B cell (primary cell): ENCODE measurements around the gene COL4A3. TPM values are rescaled to one million over a fixed set of nuclear protein-coding genes. Genes with fewer than 3 reads are reported as not detected.

Experiments used
- ATAC-seq: fragments of 200-7000 bp; cut with Tn5 transposase; one replicate; pipeline ENCODE4 v1.10.0; 2021; ENCODE audit warnings: low read depth, mild to moderate bottlenecking, moderate number of reproducible peaks, moderate library complexity
- CTCF ChIA-PET: fragments of 350-600 bp; sonication (Branson Sonifier 250); formaldehyde crosslinking; loops from one replicate; lab custom pipeline; 2021; ENCODE audit warnings: antibody characterized with exemption, inconsistent platforms; lab: Charles Lee
- POLR2A ChIA-PET: fragments of 350-600 bp; sonication (Branson Sonifier 250); formaldehyde crosslinking; loops from one replicate; lab custom pipeline; 2021; ENCODE audit warnings: antibody characterized with exemption; lab: Charles Lee
- DNase-seq: peaks from one replicate; pipeline ENCODE4 v3.0.0; 2013
- H2AFZ ChIP-seq: 2 replicates; pipeline ENCODE4 v1.6.1; 2012; ENCODE audit warnings: mild to moderate bottlenecking, low read depth, low read length; ENCODE audit not compliant: insufficient read depth, poor library complexity, severe bottlenecking
- H3K27ac ChIP-seq, 2 donors: 1 replicate in 1 of 2; 2 replicates in 1 of 2; pipeline ENCODE4 v1.5.1; 2012 to 2013; ENCODE audit warnings: low read length in 2 of 2, mild to moderate bottlenecking in 2 of 2, moderate library complexity in 1 of 2
- H3K27me3 ChIP-seq, 4 experiments: fragments of 200-600 bp in 1 of 4; sonication (generic) in 1 of 4; replicated peaks in 1 of 4; 1 replicate in 2 of 4; 2 replicates in 2 of 4; pipeline versions ENCODE4 v1.6.1 to v1.7.0; 2013 to 2016; ENCODE audit warnings: low read length in 3 of 4, mild to moderate bottlenecking in 2 of 4, mixed read lengths in 1 of 4, moderate library complexity in 1 of 4; ENCODE audit not compliant: insufficient read depth in 4 of 4, control insufficient read depth in 3 of 4; ENCODE audit errors: control extremely low read depth in 1 of 4
- H3K36me3 ChIP-seq, 2 experiments: replicated peaks in 1 of 2; 1 replicate in 1 of 2; 2 replicates in 1 of 2; pipeline versions ENCODE4 v1.6.1 to v1.7.1; 2013; ENCODE audit warnings: low read length in 1 of 2; ENCODE audit not compliant: insufficient read depth in 2 of 2, control insufficient read depth in 1 of 2; ENCODE audit errors: control extremely low read depth in 1 of 2, extremely low read depth in 1 of 2
- H3K4me1 ChIP-seq, 2 donors: fragments of 200-600 bp in 1 of 2; sonication (generic) in 1 of 2; 1 replicate in 1 of 2; 2 replicates in 1 of 2; pipeline versions ENCODE4 v1.5.1 to v1.6.1; 2013 to 2017; ENCODE audit warnings: low read length in 2 of 2; ENCODE audit not compliant: control insufficient read depth in 2 of 2, insufficient read depth in 2 of 2
- H3K4me2 ChIP-seq: replicated peaks from 2 replicates; pipeline ENCODE3; 2012; ENCODE audit warnings: mild to moderate bottlenecking, low read depth, low read length; ENCODE audit not compliant: poor library complexity, severe bottlenecking
- H3K4me3 ChIP-seq, 5 experiments: fragments of 200-600 bp in 1 of 5; sonication (generic) in 1 of 5; 1 replicate in 3 of 5; 2 replicates in 2 of 5; pipeline versions ENCODE4 v1.5.1 to v1.7.0; 2011 to 2016; ENCODE audit warnings: low read length in 4 of 5, mild to moderate bottlenecking in 4 of 5, low read depth in 2 of 5, control low read depth in 1 of 5, moderate library complexity in 1 of 5; ENCODE audit not compliant: insufficient read depth in 1 of 5; ENCODE audit errors: control extremely low read depth in 1 of 5, extremely low read depth in 1 of 5
- H3K79me2 ChIP-seq: fragments of 200-600 bp; sonication (generic); one replicate; pipeline ENCODE4 v1.6.0; 2016; ENCODE audit warnings: low read length; ENCODE audit not compliant: control insufficient read depth, insufficient read depth
- H3K9ac ChIP-seq: fragments of 200-600 bp; sonication (generic); 2 replicates; pipeline ENCODE4 v1.6.1; 2017; ENCODE audit warnings: mild to moderate bottlenecking, low read length, moderate library complexity
- H3K9me3 ChIP-seq, 3 donors: one replicate each; pipeline versions ENCODE4 v1.6.1 to v1.7.1; 2013; ENCODE audit warnings: low read length in 2 of 3; ENCODE audit not compliant: control insufficient read depth in 2 of 3, insufficient read depth in 1 of 3; ENCODE audit errors: control extremely low read depth in 1 of 3
- H4K20me1 ChIP-seq: 2 replicates; pipeline ENCODE4 v1.6.0; 2012; ENCODE audit warnings: mild to moderate bottlenecking, low read length; ENCODE audit not compliant: insufficient read depth, control insufficient read depth, poor library complexity, severe bottlenecking
- H3K27ac Mint-ChIP-seq: one replicate; pipeline ENCODE4 v1.8.0; 2021; ENCODE audit warnings: mixed read lengths
- H3K27me3 Mint-ChIP-seq: one replicate; pipeline ENCODE4 v1.8.0; 2021; ENCODE audit warnings: mixed read lengths
- H3K4me1 Mint-ChIP-seq: one replicate; pipeline ENCODE4 v1.8.0; 2021; ENCODE audit warnings: mixed read lengths
- H3K4me3 Mint-ChIP-seq: one replicate; pipeline ENCODE4 v1.8.0; 2021; ENCODE audit warnings: mixed read lengths
- H3K9me3 Mint-ChIP-seq: one replicate; pipeline ENCODE4 v1.8.0; 2022; ENCODE audit warnings: mixed read lengths; ENCODE audit not compliant: insufficient read depth
- EZH2 ChIP-seq: IDR thresholded peaks from 2 replicates; pipeline ENCODE4 v1.6.1; 2012; ENCODE audit warnings: borderline replicate concordance, low read depth, mild to moderate bottlenecking, moderate library complexity, low read length; ENCODE audit not compliant: insufficient read depth, poor library complexity, severe bottlenecking
- WGBS: methylation state at CpG from one replicate; pipeline ENCODE4 v1.1.5; 2013; ENCODE audit warnings: missing lambda C conversion rate; ENCODE audit not compliant: insufficient coverage; 5-methylcytosine and 5-hydroxymethylcytosine counted together
- intact Hi-C: fragments of 100-400 bp; cut with micrococcal nuclease; formaldehyde crosslinking; loops from one replicate; pipeline ENCODE4 v1.10.0; 2022
- polyA plus RNA-seq: library from polyadenylated mRNA; depleted of rRNA; stranded (reverse); fragments of >200 nt; gene quantifications from 2 replicates; pipeline ENCODE4 v1.2.3, GENCODE V29; 2012
- total RNA-seq, 2 donors: library from RNA; stranded (reverse); fragments of 120-200 nt in 1 of 2; gene quantifications; 1 replicate in 1 of 2; 2 replicates in 1 of 2; pipeline versions ENCODE4 v1.2.3 to v1.2.4, GENCODE V29; 2013 to 2022
- TF ChIP-seq, protein P1 (sequence below): fragments of 200-600 bp; IDR thresholded peaks from one replicate; pipeline ENCODE4 v1.8.0; 2022; ENCODE audit warnings: antibody characterized with exemption, mild to moderate bottlenecking

The COL4A3 gene
- total and polyA plus RNA-seq, 2 donors (not counting 1 experiment from before 2014, with no cell fraction given): 33.4 to 45.9 TPM

DNA sequence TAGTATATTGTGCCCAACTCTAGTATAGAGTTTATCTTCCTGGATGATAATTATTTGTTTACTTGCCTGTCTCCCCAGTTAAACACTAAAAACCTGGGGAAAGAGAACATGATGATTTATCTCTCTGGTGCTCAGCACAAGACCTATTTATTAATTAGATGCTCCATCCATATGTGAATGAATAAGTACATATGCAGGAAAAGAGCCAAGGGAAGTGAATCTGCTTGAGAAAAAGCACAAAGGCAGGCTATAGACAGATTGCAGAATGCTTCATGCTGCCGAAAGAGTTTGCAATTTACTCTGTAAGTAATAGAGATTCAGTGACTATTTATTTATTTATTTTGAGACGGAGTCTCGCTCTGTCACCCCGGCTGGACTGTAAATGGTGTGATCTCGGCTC is 123.3 kb downstream of the COL4A3 start:
- Histone ChIP-seq H3K9ac (no peak overlapping the region), H3K4me3 (no peak overlapping the region), H3K27me3 (no peaks in the 10 kb centered on the region), H3K79me2 (no peaks in the 10 kb centered on the region), H3K4me1 (no peaks in the 10 kb centered on the region), H4K20me1 (no peaks in the 10 kb centered on the region), H3K9me3 (no peaks in the 10 kb centered on the region), H3K36me3 (peaks cover 0 to 5% of the 10 kb centered on the region in 2 experiments), H3K27ac (no peak overlapping the region), H3K4me2 (no peak overlapping the region), H2AFZ (no peak overlapping the region)
- intact Hi-C loops: no loop called here
- ChIA-PET CTCF (interaction anchor here (1.4 kb wide), 1 partner anchor 49 kb away, joined by 3 read pairs; no protein-coding TSS in a partner anchor), POLR2A (no interaction called here)
- H3K27me3 Mint-ChIP-seq: no peaks in the 10 kb centered on the region
- DNase-seq (no peak), ATAC-seq (no peak)
- WGBS: 93% methylated on average over 3 of the region's 5 CpGs
- no peaks in the 10 kb centered on the region for H3K9me3 Mint-ChIP-seq
- no peaks in the 10 kb centered on the region for H3K4me1 Mint-ChIP-seq
- no peak overlapping the region for H3K27ac Mint-ChIP-seq
- H3K4me3 Mint-ChIP-seq: no peak overlapping the region
- TF ChIP-seq EZH2: no peak
- TF ChIP-seq, protein P1, sequence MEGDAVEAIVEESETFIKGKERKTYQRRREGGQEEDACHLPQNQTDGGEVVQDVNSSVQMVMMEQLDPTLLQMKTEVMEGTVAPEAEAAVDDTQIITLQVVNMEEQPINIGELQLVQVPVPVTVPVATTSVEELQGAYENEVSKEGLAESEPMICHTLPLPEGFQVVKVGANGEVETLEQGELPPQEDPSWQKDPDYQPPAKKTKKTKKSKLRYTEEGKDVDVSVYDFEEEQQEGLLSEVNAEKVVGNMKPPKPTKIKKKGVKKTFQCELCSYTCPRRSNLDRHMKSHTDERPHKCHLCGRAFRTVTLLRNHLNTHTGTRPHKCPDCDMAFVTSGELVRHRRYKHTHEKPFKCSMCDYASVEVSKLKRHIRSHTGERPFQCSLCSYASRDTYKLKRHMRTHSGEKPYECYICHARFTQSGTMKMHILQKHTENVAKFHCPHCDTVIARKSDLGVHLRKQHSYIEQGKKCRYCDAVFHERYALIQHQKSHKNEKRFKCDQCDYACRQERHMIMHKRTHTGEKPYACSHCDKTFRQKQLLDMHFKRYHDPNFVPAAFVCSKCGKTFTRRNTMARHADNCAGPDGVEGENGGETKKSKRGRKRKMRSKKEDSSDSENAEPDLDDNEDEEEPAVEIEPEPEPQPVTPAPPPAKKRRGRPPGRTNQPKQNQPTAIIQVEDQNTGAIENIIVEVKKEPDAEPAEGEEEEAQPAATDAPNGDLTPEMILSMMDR: no peak

- Histone ChIP-seq H3K9me3 (no peaks in the 10 kb centered on the region), H2AFZ (no peak overlapping the region), H3K36me3 (peaks cover 0 to 10% of the 10 kb centered on the region in 2 experiments), H4K20me1 (no peaks in the 10 kb centered on the region), H3K4me2 (no peak overlapping the region), H3K4me1 (no peaks in the 10 kb centered on the region), H3K79me2 (no peaks in the 10 kb centered on the region), H3K27me3 (no peaks in the 10 kb centered on the region), H3K9ac (no peak overlapping the region), H3K27ac (no peak overlapping the region), H3K4me3 (no peak overlapping the region)
- Mint-ChIP-seq H3K27ac (no peak overlapping the region), H3K4me1 (no peaks in the 10 kb centered on the region), H3K27me3 (no peaks in the 10 kb centered on the region), H3K4me3 (no peak overlapping the region), H3K9me3 (no peaks in the 10 kb centered on the region)
- TF ChIP-seq EZH2: no peak
- TF ChIP-seq, protein P1: no peak
- intact Hi-C loops: no loop called here
- ChIA-PET POLR2A (no interaction called here), CTCF (no interaction called here)
- no CpG with 5 or more reads among the region's 3 CpGs for WGBS
- DNase-seq (no peak), ATAC-seq (no peak)
Measured at GRCh38 chr2:227292314-227292713, 127.9 kb downstream of the COL4A3 start.
